WTC11 (cell line): ENCODE measurements around the gene TMEM178B. TPM values are rescaled to one million over a fixed set of nuclear protein-coding genes. Genes with fewer than 3 reads are reported as not detected.

Experiments
- ATAC-seq: fragments of 200-7000 bp; cut with Tn5 transposase; 2 replicates; pipeline ENCODE4 v1.10.0; 2021; ENCODE audit warnings: mild to moderate bottlenecking, moderate library complexity
- CTCF ChIA-PET: fragments of 300-600 bp; sonication (Branson Sonifier 250); formaldehyde crosslinking; loops from one replicate; lab custom pipeline; 2021; ENCODE audit warnings: antibody characterized with exemption; lab: Charles Lee
- POLR2A ChIA-PET: fragments of 350-600 bp; sonication (Branson Sonifier 250); formaldehyde crosslinking; loops from one replicate; lab custom pipeline; 2021; ENCODE audit warnings: antibody characterized with exemption; lab: Charles Lee
- DNase-seq: peaks from one replicate; pipeline ENCODE4 v3.0.0; 2021; ENCODE audit warnings: low spot score
- H3K27ac Mint-ChIP-seq: 2 replicates; pipeline ENCODE4 v1.8.0; 2021; ENCODE audit warnings: mixed read lengths
- H3K27me3 Mint-ChIP-seq: 2 replicates; pipeline ENCODE4 v1.8.0; 2021; ENCODE audit warnings: low read depth, mild to moderate bottlenecking, moderate library complexity, mixed read lengths
- H3K36me3 Mint-ChIP-seq: 2 replicates; pipeline ENCODE4 v1.8.0; 2021; ENCODE audit warnings: mixed read lengths
- H3K4me1 Mint-ChIP-seq: 2 replicates; pipeline ENCODE4 v1.8.0; 2022; ENCODE audit warnings: mixed read lengths
- H3K4me3 Mint-ChIP-seq: 2 replicates; pipeline ENCODE4 v1.8.0; 2021; ENCODE audit warnings: mild to moderate bottlenecking, moderate library complexity, mixed read lengths
- H3K9me3 Mint-ChIP-seq: 2 replicates; pipeline ENCODE4 v1.8.0; 2021; ENCODE audit warnings: mixed read lengths
- AR ChIP-seq: fragments of 250-450 bp; sonication (Bioruptor Pico); IDR thresholded peaks from 2 replicates; pipeline ENCODE4 v1.9.0; 2021; ENCODE audit warnings: mild to moderate bottlenecking
- ARID4B ChIP-seq: sonication (generic); formaldehyde crosslinking; IDR thresholded peaks from 2 replicates; pipeline ENCODE4 v1.8.0; 2023; ENCODE audit warnings: missing genetic modification reagents, mild to moderate bottlenecking, borderline replicate concordance
- CREB1 ChIP-seq: sonication (generic); formaldehyde crosslinking; IDR thresholded peaks from 2 replicates; pipeline ENCODE4 v1.8.0; 2023; ENCODE audit warnings: mild to moderate bottlenecking, missing genetic modification reagents
- FOXP1 ChIP-seq: sonication (generic); formaldehyde crosslinking; IDR thresholded peaks from 2 replicates; pipeline ENCODE4 v1.8.0; 2022; ENCODE audit warnings: missing genetic modification reagents, mild to moderate bottlenecking, moderate library complexity, borderline replicate concordance
- GRHL2 ChIP-seq: fragments of 250-450 bp; sonication (Bioruptor Pico); IDR thresholded peaks from 2 replicates; pipeline ENCODE4 v1.8.0; 2022; ENCODE audit warnings: mild to moderate bottlenecking, moderate library complexity; ENCODE audit not compliant: insufficient replicate concordance, severe bottlenecking
- JUN ChIP-seq: sonication (generic); formaldehyde crosslinking; IDR thresholded peaks from 2 replicates; pipeline ENCODE4 v1.8.0; 2023; ENCODE audit warnings: mild to moderate bottlenecking, missing genetic modification reagents
- MYBL2 ChIP-seq: sonication (generic); formaldehyde crosslinking; IDR thresholded peaks from 2 replicates; pipeline ENCODE4 v1.8.1; 2023; ENCODE audit warnings: mild to moderate bottlenecking, moderate library complexity, missing genetic modification reagents
- NFE2L1 ChIP-seq: sonication (generic); formaldehyde crosslinking; IDR thresholded peaks from 2 replicates; pipeline ENCODE4 v1.8.1; 2023; ENCODE audit warnings: missing genetic modification reagents
- OVOL2 ChIP-seq: fragments of 250-450 bp; sonication (Bioruptor Pico); IDR thresholded peaks from 2 replicates; pipeline ENCODE4 v1.9.0; 2021; ENCODE audit warnings: mild to moderate bottlenecking, borderline replicate concordance
- SMAD4 ChIP-seq: sonication (generic); formaldehyde crosslinking; IDR thresholded peaks from 2 replicates; pipeline ENCODE4 v1.8.0; 2022; ENCODE audit warnings: mild to moderate bottlenecking, missing genetic modification reagents
- TCF7 ChIP-seq: sonication (generic); formaldehyde crosslinking; IDR thresholded peaks from 2 replicates; pipeline ENCODE4 v1.8.0; 2022; ENCODE audit warnings: mild to moderate bottlenecking, low read depth, missing genetic modification reagents, moderate library complexity
- ZBTB21 ChIP-seq: sonication (generic); formaldehyde crosslinking; IDR thresholded peaks from 2 replicates; pipeline ENCODE4 v1.8.1; 2023; ENCODE audit warnings: mild to moderate bottlenecking, missing genetic modification reagents, borderline replicate concordance
- ZNF416 ChIP-seq: fragments of 250-450 bp; sonication (Bioruptor Pico); IDR thresholded peaks from 2 replicates; pipeline ENCODE4 v1.9.0; 2021; ENCODE audit warnings: mild to moderate bottlenecking, inconsistent platforms
- ZNF671 ChIP-seq: fragments of 250-450 bp; sonication (Bioruptor Pico); IDR thresholded peaks from 2 replicates; pipeline ENCODE4 v1.8.0; 2021; ENCODE audit warnings: mild to moderate bottlenecking
- total RNA-seq: library from RNA; stranded (reverse); gene quantifications from 3 replicates; pipeline ENCODE4 v1.2.3, GENCODE V29; 2021
- TF ChIP-seq, protein P1 (sequence below): sonication (generic); formaldehyde crosslinking; IDR thresholded peaks from 2 replicates; pipeline ENCODE4 v1.8.1; 2023; ENCODE audit warnings: mild to moderate bottlenecking, missing genetic modification reagents, borderline replicate concordance
- TF ChIP-seq, protein P2 (sequence below): sonication (generic); formaldehyde crosslinking; IDR thresholded peaks from 2 replicates; pipeline ENCODE4 v1.8.1; 2023; ENCODE audit warnings: mild to moderate bottlenecking, missing genetic modification reagents, moderate library complexity
- TF ChIP-seq, protein P3 (sequence below): sonication (generic); formaldehyde crosslinking; IDR thresholded peaks from 2 replicates; pipeline ENCODE4 v1.8.0; 2022; ENCODE audit warnings: mild to moderate bottlenecking, missing genetic modification reagents
- TF ChIP-seq, protein P4 (sequence below): sonication (generic); formaldehyde crosslinking; IDR thresholded peaks from 2 replicates; pipeline ENCODE4 v1.8.0; 2022; ENCODE audit warnings: missing genetic modification reagents
- TF ChIP-seq, protein P5 (sequence below): sonication (generic); formaldehyde crosslinking; IDR thresholded peaks from 2 replicates; pipeline ENCODE4 v1.8.1; 2022; ENCODE audit warnings: mild to moderate bottlenecking, moderate library complexity, missing genetic modification reagents

Gene TMEM178B
- total RNA-seq, 1 experiment from 2014 or later, result 20.4 TPM

DNA sequence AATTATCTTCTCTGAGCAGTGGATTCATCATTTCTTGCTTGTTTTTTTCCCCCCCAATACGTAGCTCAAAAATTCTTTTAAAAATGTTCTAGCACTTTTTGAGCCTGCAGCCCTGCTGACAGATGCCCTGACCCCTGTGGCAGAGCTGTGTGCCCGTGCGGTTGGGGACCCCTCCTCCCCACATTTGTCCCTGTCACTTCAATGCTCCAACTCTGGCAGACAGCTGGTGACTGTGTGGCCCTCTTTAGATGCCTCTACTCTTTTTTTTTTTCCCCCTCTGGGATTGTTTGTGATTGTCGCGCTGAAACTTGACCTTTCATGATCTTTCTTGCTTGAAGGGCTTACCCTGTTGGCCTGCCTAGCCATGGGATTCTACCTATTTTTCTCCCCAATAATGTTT lies 214.1 kb downstream of the TMEM178B start (continued):
- no peak for TF ChIP-seq GRHL2 (CRISPR knock-in tag)
- TF ChIP-seq, protein P1, sequence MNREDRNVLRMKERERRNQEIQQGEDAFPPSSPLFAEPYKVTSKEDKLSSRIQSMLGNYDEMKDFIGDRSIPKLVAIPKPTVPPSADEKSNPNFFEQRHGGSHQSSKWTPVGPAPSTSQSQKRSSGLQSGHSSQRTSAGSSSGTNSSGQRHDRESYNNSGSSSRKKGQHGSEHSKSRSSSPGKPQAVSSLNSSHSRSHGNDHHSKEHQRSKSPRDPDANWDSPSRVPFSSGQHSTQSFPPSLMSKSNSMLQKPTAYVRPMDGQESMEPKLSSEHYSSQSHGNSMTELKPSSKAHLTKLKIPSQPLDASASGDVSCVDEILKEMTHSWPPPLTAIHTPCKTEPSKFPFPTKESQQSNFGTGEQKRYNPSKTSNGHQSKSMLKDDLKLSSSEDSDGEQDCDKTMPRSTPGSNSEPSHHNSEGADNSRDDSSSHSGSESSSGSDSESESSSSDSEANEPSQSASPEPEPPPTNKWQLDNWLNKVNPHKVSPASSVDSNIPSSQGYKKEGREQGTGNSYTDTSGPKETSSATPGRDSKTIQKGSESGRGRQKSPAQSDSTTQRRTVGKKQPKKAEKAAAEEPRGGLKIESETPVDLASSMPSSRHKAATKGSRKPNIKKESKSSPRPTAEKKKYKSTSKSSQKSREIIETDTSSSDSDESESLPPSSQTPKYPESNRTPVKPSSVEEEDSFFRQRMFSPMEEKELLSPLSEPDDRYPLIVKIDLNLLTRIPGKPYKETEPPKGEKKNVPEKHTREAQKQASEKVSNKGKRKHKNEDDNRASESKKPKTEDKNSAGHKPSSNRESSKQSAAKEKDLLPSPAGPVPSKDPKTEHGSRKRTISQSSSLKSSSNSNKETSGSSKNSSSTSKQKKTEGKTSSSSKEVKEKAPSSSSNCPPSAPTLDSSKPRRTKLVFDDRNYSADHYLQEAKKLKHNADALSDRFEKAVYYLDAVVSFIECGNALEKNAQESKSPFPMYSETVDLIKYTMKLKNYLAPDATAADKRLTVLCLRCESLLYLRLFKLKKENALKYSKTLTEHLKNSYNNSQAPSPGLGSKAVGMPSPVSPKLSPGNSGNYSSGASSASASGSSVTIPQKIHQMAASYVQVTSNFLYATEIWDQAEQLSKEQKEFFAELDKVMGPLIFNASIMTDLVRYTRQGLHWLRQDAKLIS (CRISPR knock-in tag), result no peak

DNA sequence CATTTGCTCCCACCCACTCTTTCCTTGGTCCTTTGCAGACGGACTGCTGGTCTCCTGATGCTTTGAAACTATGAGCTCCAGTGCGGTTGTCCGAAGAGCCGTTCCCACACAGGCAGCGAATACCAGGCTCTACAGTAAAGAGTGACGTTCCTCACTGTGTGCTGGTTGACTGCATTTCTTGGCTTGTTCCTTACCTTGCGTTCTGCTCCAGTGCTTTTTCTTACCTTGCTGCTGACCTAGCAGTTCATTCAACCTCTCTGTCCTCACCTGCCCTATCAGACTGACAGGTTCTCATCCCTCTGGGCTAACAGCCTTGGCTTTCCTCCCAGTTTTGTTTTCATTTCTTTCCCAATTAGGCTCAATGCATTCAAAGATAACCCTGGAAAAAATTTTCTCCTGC lies 214.8 kb downstream of the TMEM178B start:
- H3K36me3 Mint-ChIP-seq, result no peaks in the 10 kb centered on the region
- no peak for DNase-seq
- ChIA-PET POLR2A (no interaction called here), CTCF (interaction anchor here (2.5 kb wide), 1 partner anchor 245 kb away, joined by 6 read pairs; no protein-coding TSS in a partner anchor)
- no peaks in the 10 kb centered on the region for H3K27me3 Mint-ChIP-seq
- ATAC-seq, result no peak
- no peak overlapping the region for H3K4me3 Mint-ChIP-seq
- H3K9me3 Mint-ChIP-seq, result no peaks in the 10 kb centered on the region
- H3K27ac Mint-ChIP-seq, result no peak overlapping the region
- H3K4me1 Mint-ChIP-seq, result peaks cover 14% of the 10 kb centered on the region
- no peak for TF ChIP-seq ARID4B
- TF ChIP-seq, protein P2, sequence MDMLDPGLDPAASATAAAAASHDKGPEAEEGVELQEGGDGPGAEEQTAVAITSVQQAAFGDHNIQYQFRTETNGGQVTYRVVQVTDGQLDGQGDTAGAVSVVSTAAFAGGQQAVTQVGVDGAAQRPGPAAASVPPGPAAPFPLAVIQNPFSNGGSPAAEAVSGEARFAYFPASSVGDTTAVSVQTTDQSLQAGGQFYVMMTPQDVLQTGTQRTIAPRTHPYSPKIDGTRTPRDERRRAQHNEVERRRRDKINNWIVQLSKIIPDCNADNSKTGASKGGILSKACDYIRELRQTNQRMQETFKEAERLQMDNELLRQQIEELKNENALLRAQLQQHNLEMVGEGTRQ (CRISPR knock-in tag), result no peak
- TF ChIP-seq, protein P3, sequence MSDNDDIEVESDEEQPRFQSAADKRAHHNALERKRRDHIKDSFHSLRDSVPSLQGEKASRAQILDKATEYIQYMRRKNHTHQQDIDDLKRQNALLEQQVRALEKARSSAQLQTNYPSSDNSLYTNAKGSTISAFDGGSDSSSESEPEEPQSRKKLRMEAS (CRISPR knock-in tag), result no peak
- TF ChIP-seq ZNF416 (CRISPR knock-in tag), result no peak
- TF ChIP-seq OVOL2 (CRISPR knock-in tag), result no peak
- TF ChIP-seq GRHL2 (CRISPR knock-in tag), result no peak
- no peak for TF ChIP-seq ZNF671 (CRISPR knock-in tag)
- TF ChIP-seq FOXP1 (CRISPR knock-in tag), result no peak
- no peak for TF ChIP-seq JUN (CRISPR knock-in tag)
- TF ChIP-seq TCF7 (CRISPR knock-in tag), result no peak
- TF ChIP-seq, protein P4, sequence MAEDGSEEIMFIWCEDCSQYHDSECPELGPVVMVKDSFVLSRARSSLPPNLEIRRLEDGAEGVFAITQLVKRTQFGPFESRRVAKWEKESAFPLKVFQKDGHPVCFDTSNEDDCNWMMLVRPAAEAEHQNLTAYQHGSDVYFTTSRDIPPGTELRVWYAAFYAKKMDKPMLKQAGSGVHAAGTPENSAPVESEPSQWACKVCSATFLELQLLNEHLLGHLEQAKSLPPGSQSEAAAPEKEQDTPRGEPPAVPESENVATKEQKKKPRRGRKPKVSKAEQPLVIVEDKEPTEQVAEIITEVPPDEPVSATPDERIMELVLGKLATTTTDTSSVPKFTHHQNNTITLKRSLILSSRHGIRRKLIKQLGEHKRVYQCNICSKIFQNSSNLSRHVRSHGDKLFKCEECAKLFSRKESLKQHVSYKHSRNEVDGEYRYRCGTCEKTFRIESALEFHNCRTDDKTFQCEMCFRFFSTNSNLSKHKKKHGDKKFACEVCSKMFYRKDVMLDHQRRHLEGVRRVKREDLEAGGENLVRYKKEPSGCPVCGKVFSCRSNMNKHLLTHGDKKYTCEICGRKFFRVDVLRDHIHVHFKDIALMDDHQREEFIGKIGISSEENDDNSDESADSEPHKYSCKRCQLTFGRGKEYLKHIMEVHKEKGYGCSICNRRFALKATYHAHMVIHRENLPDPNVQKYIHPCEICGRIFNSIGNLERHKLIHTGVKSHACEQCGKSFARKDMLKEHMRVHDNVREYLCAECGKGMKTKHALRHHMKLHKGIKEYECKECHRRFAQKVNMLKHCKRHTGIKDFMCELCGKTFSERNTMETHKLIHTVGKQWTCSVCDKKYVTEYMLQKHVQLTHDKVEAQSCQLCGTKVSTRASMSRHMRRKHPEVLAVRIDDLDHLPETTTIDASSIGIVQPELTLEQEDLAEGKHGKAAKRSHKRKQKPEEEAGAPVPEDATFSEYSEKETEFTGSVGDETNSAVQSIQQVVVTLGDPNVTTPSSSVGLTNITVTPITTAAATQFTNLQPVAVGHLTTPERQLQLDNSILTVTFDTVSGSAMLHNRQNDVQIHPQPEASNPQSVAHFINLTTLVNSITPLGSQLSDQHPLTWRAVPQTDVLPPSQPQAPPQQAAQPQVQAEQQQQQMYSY, result no peak
- TF ChIP-seq CREB1 (CRISPR knock-in tag), result no peak
- no peak for TF ChIP-seq SMAD4 (CRISPR knock-in tag)
- TF ChIP-seq MYBL2, result no peak
- no peak for TF ChIP-seq NFE2L1
- TF ChIP-seq AR (CRISPR knock-in tag), result no peak
- TF ChIP-seq, protein P5, sequence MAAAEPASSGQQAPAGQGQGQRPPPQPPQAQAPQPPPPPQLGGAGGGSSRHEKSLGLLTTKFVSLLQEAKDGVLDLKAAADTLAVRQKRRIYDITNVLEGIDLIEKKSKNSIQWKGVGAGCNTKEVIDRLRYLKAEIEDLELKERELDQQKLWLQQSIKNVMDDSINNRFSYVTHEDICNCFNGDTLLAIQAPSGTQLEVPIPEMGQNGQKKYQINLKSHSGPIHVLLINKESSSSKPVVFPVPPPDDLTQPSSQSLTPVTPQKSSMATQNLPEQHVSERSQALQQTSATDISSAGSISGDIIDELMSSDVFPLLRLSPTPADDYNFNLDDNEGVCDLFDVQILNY (CRISPR knock-in tag), result no peak
- no peak for TF ChIP-seq ZBTB21 (CRISPR knock-in tag)
